Coronary artery (tissue), 2 donors: Measurements from ENCODE around the gene ATP5PB.

Source experiments
- DNase-seq: peaks from one replicate; pipeline ENCODE4 v3.0.0-alpha.2; 2017; ENCODE audit warnings: low spot score
- H3K27ac ChIP-seq, 2 donors: fragments of 200-600 bp; sonication (generic); one replicate each; pipeline ENCODE4 v1.5.1; 2016 to 2019
- H3K4me3 ChIP-seq: fragments of 200-600 bp; sonication (generic); 2 replicates; pipeline ENCODE4 v1.5.1; 2016; ENCODE audit warnings: mild to moderate bottlenecking, moderate library complexity
- TF ChIP-seq, protein P1 (sequence below): fragments of 200-600 bp; sonication (generic); IDR thresholded peaks from one replicate; pipeline ENCODE4 v1.5.1; 2019; ENCODE audit warnings: antibody characterized with exemption

Gene ATP5PB

DNA sequence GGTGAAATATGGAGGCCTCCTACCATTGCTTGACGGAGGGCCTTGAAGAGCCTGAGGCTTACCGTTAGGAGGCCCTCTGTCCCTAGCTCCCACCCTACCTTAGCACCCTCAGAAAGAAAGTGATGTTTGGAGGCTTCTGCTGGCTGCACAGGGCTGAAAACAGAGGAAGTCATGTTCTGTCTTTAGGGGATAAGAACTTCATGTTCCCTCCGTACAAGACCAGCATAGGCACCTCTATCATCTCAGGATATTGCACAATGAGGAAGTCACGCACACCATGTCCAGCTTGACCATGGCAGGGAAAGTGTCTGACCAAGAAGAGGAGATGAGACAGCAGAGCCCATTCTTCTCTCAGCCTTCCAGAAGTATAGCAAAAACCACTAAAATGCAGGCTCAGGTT lies 40.3 kb downstream of the ATP5PB start:
- TF ChIP-seq, protein P1, sequence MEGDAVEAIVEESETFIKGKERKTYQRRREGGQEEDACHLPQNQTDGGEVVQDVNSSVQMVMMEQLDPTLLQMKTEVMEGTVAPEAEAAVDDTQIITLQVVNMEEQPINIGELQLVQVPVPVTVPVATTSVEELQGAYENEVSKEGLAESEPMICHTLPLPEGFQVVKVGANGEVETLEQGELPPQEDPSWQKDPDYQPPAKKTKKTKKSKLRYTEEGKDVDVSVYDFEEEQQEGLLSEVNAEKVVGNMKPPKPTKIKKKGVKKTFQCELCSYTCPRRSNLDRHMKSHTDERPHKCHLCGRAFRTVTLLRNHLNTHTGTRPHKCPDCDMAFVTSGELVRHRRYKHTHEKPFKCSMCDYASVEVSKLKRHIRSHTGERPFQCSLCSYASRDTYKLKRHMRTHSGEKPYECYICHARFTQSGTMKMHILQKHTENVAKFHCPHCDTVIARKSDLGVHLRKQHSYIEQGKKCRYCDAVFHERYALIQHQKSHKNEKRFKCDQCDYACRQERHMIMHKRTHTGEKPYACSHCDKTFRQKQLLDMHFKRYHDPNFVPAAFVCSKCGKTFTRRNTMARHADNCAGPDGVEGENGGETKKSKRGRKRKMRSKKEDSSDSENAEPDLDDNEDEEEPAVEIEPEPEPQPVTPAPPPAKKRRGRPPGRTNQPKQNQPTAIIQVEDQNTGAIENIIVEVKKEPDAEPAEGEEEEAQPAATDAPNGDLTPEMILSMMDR = no peak
- Histone ChIP-seq H3K27ac (peak overlapping the region in 1 of 2 donors; percentile 74), H3K4me3 (no peak overlapping the region)
- no peak for DNase-seq

DNA sequence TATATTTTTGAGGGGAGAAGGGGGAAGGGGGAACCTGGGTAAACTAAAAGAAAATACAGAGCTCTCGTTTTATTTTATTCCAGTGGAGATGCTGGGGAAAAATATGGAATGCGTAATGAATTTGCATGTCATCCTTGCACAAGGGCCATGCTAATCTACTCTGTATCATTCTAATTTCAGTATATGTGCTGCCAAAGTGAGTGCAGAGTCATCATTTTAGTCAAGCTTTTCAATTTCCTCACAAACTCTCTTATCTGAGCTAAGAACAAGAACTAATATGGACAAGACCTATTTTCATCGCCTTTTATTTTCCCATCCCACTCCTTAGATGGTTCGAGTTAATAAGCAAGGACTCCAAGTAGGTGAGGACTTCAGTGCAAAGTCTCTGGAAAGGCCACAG lies 41.0 kb downstream of the ATP5PB start:
- no peak for DNase-seq
- no peak overlapping the region for H3K4me3 ChIP-seq
- peak overlapping the region in 1 of 2 donors; percentile 74 for H3K27ac ChIP-seq
- TF ChIP-seq, protein P1 = no peak

DNA sequence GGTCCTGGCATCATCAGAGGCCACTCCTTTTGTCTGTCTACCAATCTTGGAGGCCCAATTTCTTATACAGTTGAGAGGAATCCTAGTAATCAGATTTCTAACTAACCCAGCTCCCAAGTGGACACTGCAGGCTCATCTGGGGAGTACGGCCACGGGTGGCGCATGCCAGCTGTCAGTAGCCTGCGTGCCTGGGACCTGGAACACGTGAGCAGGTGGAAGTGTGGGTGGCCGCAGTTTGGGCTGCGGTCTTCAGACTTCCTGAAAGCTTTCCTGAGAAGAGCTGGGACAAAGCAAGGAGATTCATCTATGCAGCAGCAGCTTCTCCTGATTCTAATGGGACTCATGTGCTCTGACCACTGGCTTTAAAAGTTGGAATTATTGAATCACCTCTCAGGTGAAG lies 41.8 kb downstream of the ATP5PB start:
- no peak overlapping the region for H3K4me3 ChIP-seq
- no peak for DNase-seq
- peak overlapping the region in 1 of 2 donors; percentile 74 for H3K27ac ChIP-seq
- TF ChIP-seq, protein P1 = no peak

DNA sequence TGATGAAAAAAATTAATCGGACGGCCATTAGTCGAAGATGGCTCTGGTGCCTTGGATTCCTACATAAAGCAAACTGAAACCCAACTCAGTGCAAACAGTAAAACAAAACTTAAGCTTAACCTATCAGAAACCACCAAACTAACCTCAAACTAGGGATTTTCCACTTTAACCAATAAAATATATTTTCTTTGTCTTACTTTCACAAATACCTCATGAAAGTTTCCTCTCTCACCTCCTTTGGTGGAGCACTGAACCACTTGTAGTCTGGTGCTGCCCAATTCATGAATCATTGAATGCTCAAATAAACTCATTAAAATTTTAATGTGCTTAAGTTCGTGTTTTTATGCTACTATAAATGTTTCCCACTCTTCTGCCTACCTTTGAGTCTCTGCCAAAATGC lies 47.1 kb downstream of the ATP5PB start:
- Histone ChIP-seq H3K27ac (no peak overlapping the region), H3K4me3 (no peak overlapping the region)
- TF ChIP-seq, protein P1 = no peak
- no peak for DNase-seq

DNA sequence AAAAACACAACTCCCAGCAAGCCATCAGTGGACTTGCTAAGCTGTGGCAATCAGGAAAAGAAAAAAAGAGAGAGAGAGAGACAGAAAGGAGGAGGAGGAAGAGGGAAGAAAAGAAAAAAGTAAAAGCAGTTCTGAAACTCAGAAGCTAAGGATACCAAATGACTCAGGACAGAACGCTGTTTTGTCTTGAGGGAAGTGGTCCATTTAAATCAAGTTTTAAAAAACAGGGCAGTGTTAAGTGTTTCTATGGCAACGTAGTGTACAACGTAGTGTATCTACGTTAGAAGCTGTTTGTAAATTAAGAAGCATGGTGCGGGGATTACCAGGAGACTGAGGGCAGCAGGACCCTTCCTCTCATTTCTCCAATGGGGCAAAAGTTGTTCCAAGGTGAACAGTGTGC lies 48.3 kb downstream of the ATP5PB start:
- no peak for DNase-seq
- TF ChIP-seq, protein P1 = no peak
- Histone ChIP-seq H3K27ac (peak overlapping the region in 1 of 2 donors; percentile 5), H3K4me3 (no peak overlapping the region)

DNA sequence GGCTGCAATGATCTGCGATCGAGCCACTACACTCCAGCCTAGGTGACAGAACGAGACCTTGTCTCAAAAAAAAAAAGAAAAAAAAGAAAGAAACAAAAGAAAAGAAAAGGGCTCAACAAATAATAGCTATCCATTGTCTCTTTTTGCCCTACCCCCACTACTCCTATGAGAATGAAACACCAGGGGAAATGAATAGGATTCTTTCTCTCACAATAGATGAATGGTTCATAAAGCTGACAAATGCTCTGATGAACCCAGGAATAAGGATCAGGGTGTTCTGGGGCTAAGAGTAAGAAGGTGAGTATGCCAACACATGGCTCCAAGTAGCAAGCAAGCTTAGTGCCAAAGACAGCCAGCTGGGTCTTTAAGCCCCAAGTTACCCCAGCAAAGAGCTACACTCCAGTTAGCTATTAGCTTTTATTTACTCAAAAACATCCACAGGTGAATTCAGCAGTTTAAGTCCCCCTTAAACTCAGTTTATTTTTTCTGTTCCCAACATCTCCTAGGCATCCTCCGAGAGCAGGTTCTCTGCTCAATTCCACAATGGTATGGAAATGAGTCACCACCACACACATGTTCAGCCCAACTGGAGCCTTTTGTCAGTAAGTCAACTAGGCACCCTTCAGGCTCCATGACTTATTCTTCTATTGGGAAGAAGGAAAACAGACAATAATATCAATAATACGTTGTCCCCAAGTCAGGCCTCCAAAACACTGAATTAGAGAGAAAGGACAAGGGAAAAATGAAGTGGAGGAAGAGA lies 49.9 kb downstream of the ATP5PB start:
- Histone ChIP-seq H3K4me3 (no peak overlapping the region), H3K27ac (no peak overlapping the region)
- no peak for DNase-seq
- TF ChIP-seq, protein P1 = no peak

DNA sequence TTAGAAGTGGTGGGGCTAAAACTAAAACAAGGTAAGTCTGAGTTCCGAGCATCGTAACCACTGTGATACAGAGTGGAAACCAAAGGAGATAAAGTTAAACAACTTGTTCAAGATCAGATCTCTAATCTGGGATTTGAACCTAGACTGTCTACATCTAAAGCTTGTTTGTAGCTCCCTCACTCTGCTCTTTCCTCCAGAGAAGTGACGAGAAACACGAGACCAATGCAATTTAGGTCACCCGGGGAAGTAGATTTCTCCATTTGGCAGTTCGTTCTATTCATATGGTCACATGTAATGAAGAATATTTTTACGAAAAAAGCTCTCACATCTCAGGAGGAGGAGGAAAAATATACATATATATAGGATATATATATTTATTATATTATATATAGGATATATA lies 52.4 kb downstream of the ATP5PB start:
- TF ChIP-seq, protein P1 = no peak
- DNase-seq = no peak
- H3K4me3 ChIP-seq = no peak overlapping the region
- no peak overlapping the region for H3K27ac ChIP-seq
